GM18505 (cell line): ENCODE data around the gene EME1.

Experiments used
- ATAC-seq: cut with Tn5 transposase; IDR thresholded peaks from one replicate; pipeline ENCODE4 v1.9.1; 2021; ENCODE audit not compliant: unreplicated experiment
- POLR2A ChIP-seq: IDR thresholded peaks from 4 replicates; pipeline ENCODE4 v1.6.1; 2011; ENCODE audit warnings: borderline replicate concordance; ENCODE audit not compliant: insufficient read depth, insufficient read length; ENCODE audit errors: extremely low read depth

The EME1 gene

GRCh38 chr17:50353600-50354195, 19.3 kb upstream of the EME1 start:
- no peak for TF ChIP-seq POLR2A
- no peak for ATAC-seq

DNA sequence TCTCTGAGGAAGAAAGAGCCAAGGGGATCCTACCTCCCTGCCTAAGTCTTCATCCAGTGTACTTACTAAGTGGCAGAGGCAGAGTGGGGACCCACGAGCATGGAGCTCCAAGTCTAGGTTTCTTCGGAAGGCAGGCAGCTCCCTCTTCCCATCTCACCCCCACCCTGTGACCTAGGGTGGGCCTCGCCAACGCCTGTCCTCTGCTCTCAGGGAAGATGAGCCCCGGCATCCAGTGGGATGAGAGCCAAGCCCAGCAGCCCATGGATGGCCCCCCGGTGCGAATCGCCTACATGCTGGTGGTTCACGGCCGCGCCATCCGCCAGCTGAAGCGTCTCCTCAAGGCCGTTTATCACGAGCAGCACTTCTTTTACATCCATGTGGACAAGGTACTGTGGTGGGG, 18.8 kb upstream of the EME1 start:
- no peak for ATAC-seq
- TF ChIP-seq POLR2A = no peak

DNA sequence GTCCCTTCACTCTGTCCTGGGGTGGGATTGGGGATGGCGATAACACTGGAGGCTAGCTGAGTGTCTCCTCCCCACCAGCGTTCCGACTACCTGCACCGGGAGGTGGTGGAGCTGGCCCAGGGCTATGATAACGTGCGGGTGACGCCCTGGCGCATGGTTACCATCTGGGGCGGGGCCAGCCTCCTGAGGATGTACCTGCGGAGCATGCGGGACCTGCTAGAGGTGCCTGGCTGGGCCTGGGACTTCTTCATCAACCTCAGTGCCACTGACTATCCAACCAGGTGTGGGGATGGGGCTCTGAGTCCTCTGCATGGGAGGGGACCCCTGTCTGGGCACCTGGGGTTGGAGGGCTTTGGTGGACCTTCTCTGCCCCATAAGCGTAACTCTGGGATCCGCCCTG, 18.3 kb upstream of the EME1 start:
- no peak for ATAC-seq
- no peak for TF ChIP-seq POLR2A

GRCh38 chr17:50355336-50355700, 17.7 kb upstream of the EME1 start:
- ATAC-seq = no peak
- TF ChIP-seq POLR2A = no peak

DNA sequence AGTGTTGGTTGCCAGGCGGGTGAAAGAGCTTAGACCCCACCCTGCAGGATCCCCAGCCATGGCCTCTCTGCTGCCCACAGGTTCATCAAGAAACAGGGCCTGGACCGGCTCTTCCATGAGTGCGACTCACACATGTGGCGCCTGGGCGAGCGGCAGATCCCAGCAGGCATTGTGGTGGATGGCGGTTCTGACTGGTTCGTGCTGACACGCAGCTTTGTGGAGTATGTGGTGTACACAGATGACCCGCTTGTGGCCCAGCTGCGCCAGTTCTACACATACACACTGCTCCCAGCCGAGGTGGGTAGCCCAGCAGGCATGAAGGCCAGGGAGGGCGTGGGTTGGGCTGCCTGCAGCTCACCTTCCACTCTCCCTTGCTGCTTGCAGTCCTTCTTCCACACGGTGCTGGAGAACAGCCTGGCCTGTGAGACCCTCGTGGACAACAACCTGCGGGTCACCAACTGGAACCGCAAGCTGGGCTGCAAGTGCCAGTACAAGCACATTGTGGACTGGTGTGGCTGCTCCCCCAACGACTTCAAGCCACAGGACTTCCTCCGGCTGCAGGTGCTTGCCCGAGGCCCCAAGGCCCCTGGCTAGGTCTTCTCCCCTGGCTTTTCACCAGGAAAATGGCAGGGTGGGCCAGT, 17.2 kb upstream of the EME1 start:
- ATAC-seq = no peak
- TF ChIP-seq POLR2A = no peak

DNA sequence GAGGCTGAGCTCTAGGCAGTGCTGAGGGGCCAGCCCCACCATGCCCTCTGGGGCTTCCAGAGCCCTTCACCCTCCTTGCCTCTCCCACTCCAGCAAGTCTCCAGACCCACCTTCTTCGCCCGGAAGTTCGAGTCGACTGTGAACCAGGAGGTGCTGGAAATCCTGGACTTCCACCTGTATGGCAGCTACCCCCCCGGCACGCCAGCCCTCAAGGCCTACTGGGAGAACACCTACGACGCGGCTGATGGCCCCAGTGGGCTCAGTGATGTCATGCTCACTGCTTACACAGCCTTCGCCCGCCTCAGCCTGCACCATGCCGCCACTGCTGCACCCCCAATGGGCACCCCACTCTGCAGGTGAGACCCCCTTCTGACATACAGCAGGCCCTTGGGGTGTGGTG, 16.6 kb upstream of the EME1 start:
- no peak for TF ChIP-seq POLR2A
- ATAC-seq = no peak

DNA sequence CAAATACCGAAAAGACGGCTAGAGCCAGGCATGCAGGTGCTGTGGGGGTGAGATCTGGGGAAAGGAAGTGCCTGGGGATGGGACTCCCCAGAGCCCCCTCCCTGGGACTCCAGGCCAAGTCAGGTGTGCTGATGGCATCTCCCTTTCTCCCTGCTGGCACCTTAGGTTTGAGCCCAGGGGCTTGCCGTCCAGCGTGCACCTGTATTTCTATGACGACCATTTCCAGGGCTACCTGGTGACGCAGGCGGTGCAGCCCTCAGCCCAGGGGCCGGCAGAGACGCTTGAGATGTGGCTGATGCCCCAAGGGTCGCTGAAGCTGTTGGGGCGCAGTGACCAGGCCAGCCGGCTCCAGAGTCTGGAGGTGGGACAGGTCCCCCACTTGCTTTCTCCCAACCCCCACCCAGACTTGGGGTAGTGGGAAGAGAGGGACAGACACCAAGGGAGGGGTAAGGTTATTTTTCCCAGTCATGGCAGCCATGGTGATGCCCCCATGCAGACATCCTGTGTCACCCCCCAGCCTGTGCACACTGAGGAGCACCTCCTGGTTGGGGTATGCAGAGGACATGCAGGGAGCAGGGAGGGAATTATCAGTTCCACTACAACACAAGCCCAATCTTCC, 16.0 kb upstream of the EME1 start:
- ATAC-seq = no peak
- no peak for TF ChIP-seq POLR2A

DNA sequence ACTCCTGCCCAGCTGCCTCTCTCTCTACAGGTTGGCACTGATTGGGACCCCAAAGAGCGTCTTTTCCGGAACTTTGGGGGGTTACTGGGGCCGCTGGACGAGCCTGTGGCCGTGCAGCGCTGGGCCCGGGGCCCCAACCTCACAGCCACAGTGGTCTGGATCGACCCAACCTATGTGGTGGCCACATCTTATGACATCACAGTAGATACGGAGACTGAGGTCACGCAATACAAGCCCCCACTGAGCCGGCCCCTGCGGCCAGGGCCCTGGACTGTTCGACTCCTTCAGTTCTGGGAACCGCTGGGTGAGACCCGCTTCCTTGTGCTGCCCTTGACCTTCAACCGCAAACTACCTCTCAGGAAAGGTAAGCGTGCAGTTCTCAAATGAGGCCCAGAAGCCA, 14.9 kb upstream of the EME1 start:
- TF ChIP-seq POLR2A = no peak
- no peak for ATAC-seq

DNA sequence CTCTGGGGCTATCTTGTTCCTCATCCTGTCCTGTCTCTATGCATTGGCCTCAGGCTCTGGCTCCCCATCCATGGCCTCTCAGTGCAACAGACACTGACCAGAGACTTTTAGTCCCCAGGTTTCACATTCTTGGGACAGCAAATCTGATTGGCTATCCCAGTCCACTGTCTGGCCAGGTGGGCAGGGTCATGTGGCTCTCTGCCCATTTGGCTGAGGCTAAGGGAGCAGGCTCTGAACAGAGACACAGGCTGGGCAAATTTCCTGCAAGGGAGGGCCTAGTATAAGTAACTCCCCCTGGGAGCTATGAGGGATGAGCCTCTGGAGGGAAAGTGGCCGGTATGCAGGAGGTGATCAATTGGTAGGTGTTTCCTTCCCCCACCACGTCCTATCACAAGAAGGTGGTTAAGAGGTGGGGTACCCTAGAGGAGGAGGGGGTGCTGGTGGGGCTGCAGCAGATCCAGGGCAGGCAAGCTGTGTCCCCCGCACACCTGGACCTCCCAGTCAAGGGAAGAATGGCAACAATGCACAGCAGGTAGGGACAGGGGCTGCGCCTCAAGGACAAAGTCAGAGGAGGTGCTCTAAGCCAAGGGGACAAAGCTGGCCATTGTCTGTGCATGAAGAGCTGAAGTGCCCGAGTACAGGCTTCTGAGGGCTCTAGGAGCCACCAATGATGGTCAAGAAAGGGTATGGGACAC, 13.9 kb upstream of the EME1 start:
- ATAC-seq = no peak
- TF ChIP-seq POLR2A = no peak

DNA sequence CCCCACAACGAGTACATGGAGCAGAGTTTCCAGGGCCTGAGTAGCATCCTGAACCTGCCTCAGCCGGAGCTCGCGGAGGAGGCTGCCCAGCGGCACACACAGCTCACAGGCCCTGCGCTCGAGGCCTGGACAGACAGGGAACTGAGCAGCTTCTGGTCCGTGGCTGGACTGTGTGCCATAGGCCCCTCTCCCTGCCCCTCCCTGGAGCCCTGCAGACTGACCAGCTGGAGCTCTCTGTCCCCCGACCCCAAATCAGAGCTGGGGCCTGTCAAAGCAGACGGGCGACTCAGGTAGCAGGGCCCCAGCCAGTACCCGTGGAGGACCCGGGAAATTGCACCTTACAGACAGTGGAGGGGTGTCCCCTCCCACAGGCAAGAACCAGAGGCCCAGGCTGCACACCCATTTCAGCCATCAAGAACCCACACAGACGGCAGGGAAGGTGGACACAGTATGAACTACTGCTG, 13.0 kb upstream of the EME1 start:
- TF ChIP-seq POLR2A = no peak
- no peak for ATAC-seq

DNA sequence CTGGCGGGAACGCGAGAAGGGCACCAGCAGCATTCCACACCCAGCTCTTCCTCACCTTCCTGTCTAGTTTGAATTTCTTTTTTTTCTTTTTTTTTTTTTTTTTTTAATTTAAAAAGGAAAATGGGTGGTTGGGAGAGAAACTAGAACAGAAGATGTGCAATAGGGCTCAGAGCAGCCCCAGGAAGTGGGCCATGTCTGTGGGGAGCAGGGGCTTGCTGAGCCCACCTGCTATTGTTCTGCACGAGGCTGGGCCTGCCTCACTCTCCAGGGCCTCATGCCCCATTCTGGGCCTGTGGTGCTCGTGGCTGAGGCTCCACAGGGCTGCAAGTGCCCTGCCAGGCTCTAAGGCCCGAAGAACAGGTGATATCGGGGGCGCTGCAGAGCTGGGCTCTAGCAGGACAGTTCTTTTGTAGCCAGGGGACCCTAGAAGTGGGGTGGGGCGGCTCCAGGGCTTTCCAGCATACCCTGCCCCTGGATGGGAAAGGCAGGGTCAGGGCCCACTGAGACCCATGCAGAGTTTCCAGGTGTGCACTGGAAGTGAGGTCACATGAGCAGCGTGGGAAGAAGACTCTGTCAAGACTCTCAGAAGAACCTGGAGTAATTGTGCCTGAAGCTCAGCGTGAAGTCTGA, 12.4 kb upstream of the EME1 start:
- ATAC-seq = no peak
- no peak for TF ChIP-seq POLR2A

- no peak for TF ChIP-seq POLR2A
- ATAC-seq = no peak
These were observed 11.2 kb upstream of the EME1 start for GRCh38 chr17:50361561-50362480.
